GM12865 (cell line): ENCODE measurements around the gene BZW2.

Experiments used
- DNase-seq: peaks from one replicate; pipeline ENCODE4 v3.0.0; 2010; ENCODE audit warnings: low read depth
- H3K4me3 ChIP-seq: 2 replicates; pipeline ENCODE4 v1.5.1; 2011; ENCODE audit warnings: mild to moderate bottlenecking, low read depth, low read length, control low read depth
- TF ChIP-seq, protein P1 (sequence below): IDR thresholded peaks from 2 replicates; pipeline ENCODE4 v1.5.1; 2011; ENCODE audit warnings: low read length, control low read depth, low read depth, inconsistent platforms; ENCODE audit not compliant: insufficient read depth; ENCODE audit errors: missing control alignments

BZW2 gene

DNA sequence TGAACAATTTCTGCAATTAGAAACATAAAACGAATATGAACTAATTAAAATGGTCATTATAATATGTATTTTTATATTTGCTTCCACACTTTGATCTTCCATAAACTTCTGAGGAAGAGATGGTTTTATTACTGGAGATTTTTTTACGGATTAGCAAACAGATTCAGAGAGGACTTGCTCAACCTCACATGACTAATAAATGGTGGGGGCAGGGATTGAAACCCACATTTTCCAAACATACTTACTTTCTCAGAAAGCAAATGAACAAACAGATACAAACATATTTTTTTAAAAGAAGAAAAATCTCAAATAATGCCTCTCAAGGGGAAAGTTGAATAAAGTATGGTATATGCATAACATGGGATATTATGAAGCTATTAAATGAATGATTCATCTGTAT lies 18.7 kb upstream of the BZW2 start:
- H3K4me3 ChIP-seq = no peak overlapping the region
- TF ChIP-seq, protein P1, sequence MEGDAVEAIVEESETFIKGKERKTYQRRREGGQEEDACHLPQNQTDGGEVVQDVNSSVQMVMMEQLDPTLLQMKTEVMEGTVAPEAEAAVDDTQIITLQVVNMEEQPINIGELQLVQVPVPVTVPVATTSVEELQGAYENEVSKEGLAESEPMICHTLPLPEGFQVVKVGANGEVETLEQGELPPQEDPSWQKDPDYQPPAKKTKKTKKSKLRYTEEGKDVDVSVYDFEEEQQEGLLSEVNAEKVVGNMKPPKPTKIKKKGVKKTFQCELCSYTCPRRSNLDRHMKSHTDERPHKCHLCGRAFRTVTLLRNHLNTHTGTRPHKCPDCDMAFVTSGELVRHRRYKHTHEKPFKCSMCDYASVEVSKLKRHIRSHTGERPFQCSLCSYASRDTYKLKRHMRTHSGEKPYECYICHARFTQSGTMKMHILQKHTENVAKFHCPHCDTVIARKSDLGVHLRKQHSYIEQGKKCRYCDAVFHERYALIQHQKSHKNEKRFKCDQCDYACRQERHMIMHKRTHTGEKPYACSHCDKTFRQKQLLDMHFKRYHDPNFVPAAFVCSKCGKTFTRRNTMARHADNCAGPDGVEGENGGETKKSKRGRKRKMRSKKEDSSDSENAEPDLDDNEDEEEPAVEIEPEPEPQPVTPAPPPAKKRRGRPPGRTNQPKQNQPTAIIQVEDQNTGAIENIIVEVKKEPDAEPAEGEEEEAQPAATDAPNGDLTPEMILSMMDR = no peak
- no peak for DNase-seq

DNA sequence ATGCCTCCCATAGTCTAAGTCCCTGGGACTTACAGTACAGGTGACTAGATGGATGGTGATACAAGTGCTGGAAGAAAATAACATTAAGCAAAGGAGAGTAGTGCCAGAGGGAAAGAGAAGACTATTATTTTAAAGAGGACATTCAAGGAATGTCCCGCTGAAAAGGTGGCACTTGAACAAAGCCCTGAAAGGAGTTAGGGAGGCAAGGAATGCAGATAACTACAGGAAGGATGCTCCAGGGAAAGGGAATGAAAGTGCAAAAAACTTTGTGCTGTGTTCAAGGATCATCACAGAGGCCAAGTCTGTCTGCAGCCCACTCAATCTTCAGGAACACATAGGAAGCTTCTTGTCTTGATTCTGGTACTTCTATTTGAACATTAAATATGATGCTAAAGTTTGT lies 15.3 kb upstream of the BZW2 start:
- TF ChIP-seq, protein P1 = no peak
- no peak for DNase-seq
- H3K4me3 ChIP-seq = no peak overlapping the region

DNA sequence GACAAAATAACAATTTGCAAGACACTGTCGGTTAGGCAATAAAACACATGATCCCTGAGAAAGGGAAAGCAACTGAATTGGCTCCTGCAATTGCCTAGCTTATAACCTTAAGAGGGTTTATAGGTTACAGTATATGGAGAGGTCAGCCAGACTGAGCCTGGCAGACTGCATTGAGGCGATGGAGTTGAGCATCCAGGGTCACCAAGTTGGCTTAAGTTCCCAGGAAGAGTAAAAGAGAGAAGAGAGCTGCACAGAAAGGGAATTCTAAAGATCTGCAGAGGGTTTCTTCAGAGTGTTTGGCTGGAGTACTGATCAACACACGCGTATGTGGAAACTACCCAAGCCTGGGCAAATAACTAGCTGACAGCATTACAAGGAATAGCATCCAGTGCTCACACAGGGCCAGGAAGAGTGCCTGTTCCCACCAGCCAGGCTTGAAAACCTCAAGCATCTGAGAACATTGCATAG lies 11.7 kb upstream of the BZW2 start:
- H3K4me3 ChIP-seq = no peak overlapping the region
- TF ChIP-seq, protein P1 = no peak
- DNase-seq = no peak

DNA sequence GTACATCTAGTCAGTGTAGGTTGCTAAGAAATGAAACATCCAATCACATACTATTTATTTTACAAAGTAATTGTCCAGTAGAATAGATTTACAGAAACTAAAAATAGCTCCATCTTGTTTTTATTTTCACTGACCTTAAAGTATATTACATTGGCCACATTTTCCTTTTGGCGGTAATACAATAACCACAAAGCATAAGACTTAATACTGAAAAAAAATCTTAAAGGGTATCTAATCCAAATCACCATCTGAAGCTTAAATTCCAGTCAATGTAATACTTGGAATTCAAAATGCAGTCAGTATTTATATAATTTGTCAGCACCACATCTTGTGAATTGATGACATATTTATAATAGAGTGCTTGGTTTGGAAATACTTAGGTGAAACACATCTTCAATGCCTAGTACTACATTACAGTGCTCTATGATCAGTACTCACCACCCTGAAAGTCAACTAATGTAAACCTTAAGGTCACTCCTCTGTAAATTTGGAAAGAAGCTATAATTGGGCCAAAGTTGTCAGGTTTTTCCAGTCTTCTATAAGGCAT lies 9.4 kb upstream of the BZW2 start:
- TF ChIP-seq, protein P1 = no peak
- DNase-seq = no peak

DNA sequence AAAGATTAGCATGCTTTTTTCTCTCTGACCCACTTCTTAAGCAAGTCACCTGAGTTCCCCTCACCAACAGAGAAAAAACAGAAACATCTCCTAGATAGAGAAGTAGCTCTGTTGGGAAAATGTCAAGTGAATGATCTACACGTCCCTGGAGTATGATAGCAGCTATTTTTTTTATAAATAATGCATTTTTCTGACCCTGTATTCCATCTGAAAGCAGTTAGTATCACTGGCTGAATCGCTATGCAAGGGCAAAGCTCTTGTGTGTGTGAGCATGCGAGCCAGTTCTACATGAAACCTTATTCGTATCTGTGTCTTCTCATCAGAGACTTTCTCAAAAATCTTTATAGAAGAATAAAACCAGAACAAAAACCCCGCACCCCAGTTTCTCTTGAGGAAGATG lies 8.6 kb upstream of the BZW2 start:
- H3K4me3 ChIP-seq = no peak overlapping the region
- TF ChIP-seq, protein P1 = no peak
- DNase-seq = no peak

More for the DNA sequence above, 9.4 kb upstream of the BZW2 start:
- no peak overlapping the region for H3K4me3 ChIP-seq

DNA sequence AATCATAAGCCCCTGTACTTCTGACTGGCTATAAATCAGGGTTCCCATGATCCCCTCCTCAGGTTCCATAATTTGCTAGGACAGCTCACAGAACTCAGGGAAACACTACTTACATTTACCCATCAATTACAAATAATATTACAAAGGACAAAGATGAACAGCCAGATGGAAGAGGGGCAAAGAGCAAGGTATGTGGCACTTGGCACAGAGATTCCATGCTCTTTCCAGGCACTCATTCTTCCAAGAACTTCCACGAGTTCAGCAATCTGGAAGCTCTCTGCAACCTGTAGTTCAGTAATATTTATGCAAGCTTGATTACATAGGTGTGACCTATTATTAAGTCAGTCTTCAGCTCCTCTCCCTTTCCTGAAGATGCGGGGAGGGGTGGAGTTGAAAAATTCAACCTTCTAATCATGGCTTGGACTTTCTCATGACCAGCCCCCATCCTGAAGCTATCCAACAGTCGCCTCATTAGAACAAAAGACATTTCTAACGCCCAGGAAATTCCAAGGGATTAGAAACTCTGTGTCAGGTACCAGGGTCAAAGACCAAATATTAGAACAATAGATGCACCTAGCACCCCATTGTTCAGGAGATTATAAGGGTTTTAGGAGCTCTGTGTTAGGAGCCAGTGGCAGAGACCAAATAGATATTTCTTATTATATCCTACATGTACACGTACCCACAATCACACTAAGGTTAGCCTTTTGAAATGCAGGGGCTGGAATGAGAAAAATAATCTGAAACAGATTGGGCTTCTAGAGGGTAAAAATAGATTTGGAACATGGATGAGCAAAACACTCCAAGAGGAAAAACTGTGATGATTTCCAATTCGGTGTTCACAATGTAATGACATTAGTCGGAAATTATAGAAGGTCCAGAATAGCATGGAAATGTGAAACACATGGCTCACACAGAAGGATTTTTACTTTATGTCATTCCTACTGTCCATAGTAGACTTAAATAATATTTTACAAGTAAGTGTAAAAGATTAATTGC lies 7.4 kb upstream of the BZW2 start:
- H3K4me3 ChIP-seq = no peak overlapping the region
- no peak for DNase-seq
- TF ChIP-seq, protein P1 = no peak
